ENCODE measurements around the gene PFKFB1.

Gene PFKFB1

DNA sequence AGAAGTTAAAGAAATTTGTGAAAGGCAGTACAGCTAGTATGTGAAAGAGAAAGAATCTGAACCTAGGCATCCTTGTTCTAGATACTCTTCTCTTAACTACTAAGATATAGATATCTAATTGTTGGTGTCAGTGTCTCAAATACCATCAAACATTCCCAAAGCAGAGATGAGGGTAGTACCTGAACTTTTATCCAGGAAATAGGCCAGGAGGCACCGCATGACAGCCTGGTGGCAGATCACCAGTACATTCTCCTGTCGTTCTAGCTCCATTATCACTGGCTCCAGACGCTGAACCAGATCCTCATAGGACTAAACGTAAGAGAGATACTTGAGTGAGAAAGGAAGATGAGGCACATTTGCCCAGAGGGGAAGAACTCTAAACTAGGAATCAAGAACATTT, 56.6 kb downstream of the PFKFB1 start:
- no peak overlapping the region for H3K4me3 ChIP-seq (replicated peaks; ENCODE audit: low read depth, low read length)
- H3K27me3 ChIP-seq (replicated peaks; ENCODE audit: control insufficient read depth, insufficient read depth, low read length) = no peaks in the 10 kb centered on the region
- TF ChIP-seq, protein P1, sequence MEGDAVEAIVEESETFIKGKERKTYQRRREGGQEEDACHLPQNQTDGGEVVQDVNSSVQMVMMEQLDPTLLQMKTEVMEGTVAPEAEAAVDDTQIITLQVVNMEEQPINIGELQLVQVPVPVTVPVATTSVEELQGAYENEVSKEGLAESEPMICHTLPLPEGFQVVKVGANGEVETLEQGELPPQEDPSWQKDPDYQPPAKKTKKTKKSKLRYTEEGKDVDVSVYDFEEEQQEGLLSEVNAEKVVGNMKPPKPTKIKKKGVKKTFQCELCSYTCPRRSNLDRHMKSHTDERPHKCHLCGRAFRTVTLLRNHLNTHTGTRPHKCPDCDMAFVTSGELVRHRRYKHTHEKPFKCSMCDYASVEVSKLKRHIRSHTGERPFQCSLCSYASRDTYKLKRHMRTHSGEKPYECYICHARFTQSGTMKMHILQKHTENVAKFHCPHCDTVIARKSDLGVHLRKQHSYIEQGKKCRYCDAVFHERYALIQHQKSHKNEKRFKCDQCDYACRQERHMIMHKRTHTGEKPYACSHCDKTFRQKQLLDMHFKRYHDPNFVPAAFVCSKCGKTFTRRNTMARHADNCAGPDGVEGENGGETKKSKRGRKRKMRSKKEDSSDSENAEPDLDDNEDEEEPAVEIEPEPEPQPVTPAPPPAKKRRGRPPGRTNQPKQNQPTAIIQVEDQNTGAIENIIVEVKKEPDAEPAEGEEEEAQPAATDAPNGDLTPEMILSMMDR (IDR thresholded peaks at IDR 0.05; ENCODE audit: insufficient read depth, low read length, poor library complexity, severe bottlenecking) = no peak
- DNase-seq (ENCODE audit: extremely low read depth, insufficient read length) = no peak
- no peaks in the 10 kb centered on the region for H3K36me3 ChIP-seq (ENCODE audit: control insufficient read depth, insufficient read depth, low read length)

DNA sequence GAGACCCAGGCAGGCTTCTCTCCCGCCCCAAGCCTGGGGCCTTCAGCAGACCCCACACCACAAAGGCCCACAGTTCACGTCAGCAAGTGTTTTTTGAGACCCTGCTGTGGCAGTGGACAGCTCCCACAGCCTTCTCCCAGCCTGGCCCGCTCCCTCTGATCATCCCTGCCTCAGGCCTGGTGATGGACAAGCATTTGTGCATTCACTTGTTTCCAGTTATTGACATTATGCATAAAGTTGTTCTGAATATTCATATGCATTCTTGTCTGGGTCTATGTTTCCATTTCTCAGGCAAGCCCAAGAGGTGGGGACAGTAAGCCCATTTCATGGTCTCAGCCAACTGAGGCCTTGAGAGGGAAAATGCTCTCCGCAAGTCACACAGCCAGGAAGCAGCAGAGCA, 58.7 kb downstream of the PFKFB1 start:
- H3K27me3 ChIP-seq (replicated peaks; ENCODE audit: control insufficient read depth, insufficient read depth, low read length) = no peaks in the 10 kb centered on the region
- no peak for DNase-seq (ENCODE audit: extremely low read depth, insufficient read length)
- TF ChIP-seq, protein P1 (IDR thresholded peaks at IDR 0.05; ENCODE audit: insufficient read depth, low read length, poor library complexity, severe bottlenecking) = no peak
- H3K36me3 ChIP-seq (ENCODE audit: control insufficient read depth, insufficient read depth, low read length) = no peaks in the 10 kb centered on the region
- H3K4me3 ChIP-seq (replicated peaks; ENCODE audit: low read depth, low read length) = no peak overlapping the region

DNA sequence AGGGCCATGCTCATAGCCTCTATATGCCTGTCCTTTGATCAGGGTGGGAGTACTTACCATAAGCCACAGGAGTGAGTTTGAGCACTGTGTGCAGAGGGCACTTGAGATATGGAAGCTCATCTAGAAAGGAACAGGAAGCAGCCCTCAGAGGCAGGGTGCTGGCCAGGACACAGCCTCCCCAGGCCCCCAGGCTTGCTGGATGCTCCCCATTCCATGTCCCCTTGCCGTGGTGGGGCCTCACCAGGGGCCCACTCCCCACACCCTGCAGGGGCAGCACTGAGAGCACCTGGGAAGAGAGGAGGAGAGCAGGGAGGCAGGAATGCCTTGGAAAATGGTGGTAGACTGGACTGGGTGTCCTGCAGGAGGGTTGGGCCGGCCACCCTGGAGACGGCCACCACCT, 59.1 kb downstream of the PFKFB1 start:
- H3K27me3 ChIP-seq (replicated peaks; ENCODE audit: control insufficient read depth, insufficient read depth, low read length) = no peaks in the 10 kb centered on the region
- TF ChIP-seq, protein P1 (IDR thresholded peaks at IDR 0.05; ENCODE audit: insufficient read depth, low read length, poor library complexity, severe bottlenecking) = no peak
- no peak overlapping the region for H3K4me3 ChIP-seq (replicated peaks; ENCODE audit: low read depth, low read length)
- DNase-seq (ENCODE audit: extremely low read depth, insufficient read length) = no peak
- no peaks in the 10 kb centered on the region for H3K36me3 ChIP-seq (ENCODE audit: control insufficient read depth, insufficient read depth, low read length)

DNA sequence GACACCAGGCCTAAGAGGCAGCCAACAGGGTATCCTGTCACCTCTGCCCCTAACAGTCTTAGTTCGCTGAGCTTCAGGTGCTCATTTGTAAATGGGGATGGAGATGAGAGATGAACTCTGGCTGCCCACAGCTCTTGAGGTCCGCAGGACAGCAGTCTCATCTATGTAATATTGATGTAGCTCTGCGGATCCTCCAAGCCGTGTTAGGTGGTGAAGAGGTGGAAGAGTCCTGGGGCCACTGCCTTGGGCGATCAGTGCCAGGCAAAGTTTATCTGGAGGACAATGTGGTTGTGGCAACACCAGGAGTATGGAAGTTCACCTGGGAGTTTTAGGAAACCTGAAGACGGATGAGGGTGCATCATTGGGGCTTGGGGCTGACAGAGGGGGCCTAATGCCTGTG, 59.9 kb downstream of the PFKFB1 start:
- TF ChIP-seq, protein P1 (IDR thresholded peaks at IDR 0.05; ENCODE audit: insufficient read depth, low read length, poor library complexity, severe bottlenecking) = no peak
- no peak for DNase-seq (ENCODE audit: extremely low read depth, insufficient read length)
- Histone ChIP-seq H3K4me3 (replicated peaks; ENCODE audit: low read depth, low read length) (no peak overlapping the region), H3K27me3 (replicated peaks; ENCODE audit: control insufficient read depth, insufficient read depth, low read length) (no peaks in the 10 kb centered on the region), H3K36me3 (ENCODE audit: control insufficient read depth, insufficient read depth, low read length) (no peaks in the 10 kb centered on the region; the same call in 1 of the 2 replicates)

DNA sequence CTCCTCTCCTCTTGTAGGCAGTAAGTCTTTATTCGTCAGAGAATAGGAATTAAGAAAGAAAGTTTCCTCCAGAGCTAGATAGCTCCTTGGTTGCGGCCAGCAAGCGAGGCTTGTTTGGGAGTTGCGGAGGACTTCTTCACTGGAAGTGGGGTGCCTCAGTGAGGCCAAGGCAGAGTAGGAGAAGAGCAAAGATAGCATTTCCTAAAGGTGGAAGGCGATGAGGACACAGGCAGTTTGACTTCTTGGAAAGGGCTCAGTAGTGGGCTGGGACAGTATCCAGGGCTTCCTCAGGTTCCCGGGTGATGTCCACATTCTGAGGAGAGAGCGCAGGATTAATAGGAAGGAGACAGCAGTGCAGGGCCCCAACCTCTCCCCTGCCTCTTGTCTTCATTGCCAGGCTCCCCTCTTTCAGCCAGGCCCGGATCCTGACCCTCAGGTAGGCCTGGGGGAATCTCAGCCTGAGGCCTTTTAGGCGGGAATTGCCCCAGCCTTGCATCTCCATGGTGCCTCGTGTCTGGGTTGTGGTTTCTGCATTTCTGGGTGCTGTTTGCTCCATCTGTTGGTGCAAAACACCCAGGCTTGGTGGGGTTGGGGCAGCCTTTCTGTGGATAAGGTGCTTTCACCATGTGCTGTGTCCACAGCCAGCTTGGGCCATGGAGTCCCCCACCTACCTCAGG, 60.7 kb downstream of the PFKFB1 start:
- Histone ChIP-seq H3K27me3 (replicated peaks; ENCODE audit: control insufficient read depth, insufficient read depth, low read length) (no peaks in the 10 kb centered on the region), H3K36me3 (ENCODE audit: control insufficient read depth, insufficient read depth, low read length) (no peaks in the 10 kb centered on the region; the same call in 1 of the 2 replicates), H3K4me3 (replicated peaks; ENCODE audit: low read depth, low read length) (no peak overlapping the region)
- no peak for DNase-seq (ENCODE audit: extremely low read depth, insufficient read length)
- TF ChIP-seq, protein P1 (IDR thresholded peaks at IDR 0.05; ENCODE audit: insufficient read depth, low read length, poor library complexity, severe bottlenecking) = no peak

DNA sequence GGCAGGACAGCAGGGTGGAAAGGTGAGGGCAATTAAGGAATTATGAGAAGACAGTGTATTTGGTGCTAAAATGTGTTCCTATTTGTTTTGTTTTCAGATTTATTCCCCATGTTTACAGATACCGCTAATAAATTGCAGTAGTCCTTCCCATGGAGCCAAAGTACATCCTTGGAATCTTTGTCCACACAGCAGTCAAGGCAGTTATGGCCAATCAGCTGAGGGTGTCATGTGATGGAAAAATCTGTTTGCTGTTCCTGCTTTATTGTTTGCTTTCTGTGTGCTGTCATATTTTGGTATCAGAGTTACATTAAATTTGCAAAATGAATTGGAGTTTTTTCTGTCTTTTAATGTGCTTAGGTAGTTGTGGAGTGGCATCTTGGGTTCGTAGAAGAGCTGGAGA, 62.9 kb downstream of the PFKFB1 start:
- TF ChIP-seq, protein P1 (IDR thresholded peaks at IDR 0.05; ENCODE audit: insufficient read depth, low read length, poor library complexity, severe bottlenecking) = no peak
- Histone ChIP-seq H3K36me3 (ENCODE audit: control insufficient read depth, insufficient read depth, low read length) (no peaks in the 10 kb centered on the region; the same call in 1 of the 2 replicates), H3K4me3 (replicated peaks; ENCODE audit: low read depth, low read length) (no peak overlapping the region), H3K27me3 (replicated peaks; ENCODE audit: control insufficient read depth, insufficient read depth, low read length) (no peaks in the 10 kb centered on the region)
- no peak for DNase-seq (ENCODE audit: extremely low read depth, insufficient read length)
